Measurements from ENCODE around the gene TMOD4.

Gene TMOD4

DNA sequence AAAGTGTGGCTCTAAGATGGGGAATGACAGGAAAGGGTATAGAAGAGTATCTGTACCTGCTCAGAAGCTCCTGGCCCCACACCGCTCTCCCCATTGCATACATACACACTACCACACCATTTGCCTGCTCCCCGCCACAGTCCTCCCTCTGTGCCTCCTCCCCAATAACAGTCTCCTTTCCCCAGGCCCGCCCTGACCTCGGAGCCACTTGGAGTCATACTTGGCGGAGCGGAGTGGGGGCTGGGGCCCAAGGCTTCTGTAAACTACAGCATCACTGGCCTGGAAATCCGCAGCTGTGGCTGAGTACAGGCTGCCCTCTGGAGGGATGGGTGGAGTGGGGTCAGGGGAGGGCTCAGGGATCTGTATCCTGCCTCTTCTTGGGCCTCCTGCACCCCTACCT is 38.0 kb downstream of the TMOD4 start:
- DNase-seq, result no peak

DNA sequence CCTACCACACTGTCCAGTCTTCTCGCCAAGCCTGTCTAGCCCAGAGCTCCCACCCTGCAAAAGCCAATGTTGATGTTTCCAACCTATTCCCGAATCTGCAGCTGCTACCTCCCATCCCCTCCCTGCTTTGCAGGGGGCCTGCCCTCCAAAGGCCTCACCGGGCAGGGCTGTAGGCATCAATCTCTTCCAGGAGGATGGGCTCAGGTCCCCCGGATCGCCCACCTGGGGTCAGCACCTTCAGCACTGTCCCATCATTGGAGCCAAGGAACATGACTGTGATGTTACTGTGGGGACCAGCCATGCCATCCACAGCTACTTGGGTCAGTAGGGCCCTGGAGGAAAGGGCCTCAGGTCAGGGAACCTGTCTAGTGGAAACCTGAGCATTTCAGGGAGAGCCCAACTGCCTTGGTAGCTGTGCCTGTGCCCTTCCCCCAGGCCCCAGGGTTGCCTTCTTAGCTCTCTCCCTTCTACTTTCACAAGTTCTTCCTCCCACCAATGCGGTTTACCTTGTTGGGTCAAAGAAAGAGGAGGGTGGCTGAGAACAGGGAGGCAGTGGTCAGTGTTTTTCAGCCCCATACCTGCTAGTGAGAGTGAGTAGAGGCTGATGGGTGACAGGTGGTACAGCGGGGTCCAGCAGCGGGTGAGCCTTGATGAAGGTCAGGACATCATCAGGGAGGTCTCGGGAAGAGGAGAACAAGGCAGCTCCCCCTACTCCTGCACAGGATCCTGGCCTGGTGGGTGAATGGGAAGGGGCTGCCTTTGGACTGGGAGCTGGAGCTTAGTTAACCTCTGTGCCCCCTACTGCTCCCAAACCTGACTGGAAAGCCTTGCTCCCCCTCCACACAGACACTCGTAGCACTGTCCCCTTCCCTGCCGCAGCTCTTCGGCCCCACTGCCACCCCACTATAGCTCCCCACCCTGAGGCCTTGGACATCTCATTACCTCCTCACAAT is 40.1 kb downstream of the TMOD4 start:
- no peak for DNase-seq

DNA sequence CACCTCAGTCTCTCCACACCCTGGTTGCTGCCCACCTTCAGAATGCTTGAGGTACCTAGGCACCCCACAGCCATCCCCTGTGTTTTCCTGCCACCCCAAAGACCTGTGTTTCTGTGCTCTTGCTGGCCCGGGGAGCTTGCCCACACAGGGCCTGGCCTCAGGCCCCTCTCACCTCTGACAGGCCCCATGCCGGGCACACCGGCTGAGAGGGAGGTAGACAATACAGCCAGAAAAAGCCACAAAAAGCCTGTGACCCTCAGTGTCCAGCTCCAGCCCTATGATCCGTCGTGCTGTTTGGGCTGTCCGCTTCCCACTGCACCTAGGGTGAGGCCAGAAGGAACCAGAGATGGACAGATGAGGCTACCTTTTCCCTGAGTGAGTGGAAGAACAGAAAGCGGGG is 40.8 kb downstream of the TMOD4 start:
- DNase-seq, result no peak

DNA sequence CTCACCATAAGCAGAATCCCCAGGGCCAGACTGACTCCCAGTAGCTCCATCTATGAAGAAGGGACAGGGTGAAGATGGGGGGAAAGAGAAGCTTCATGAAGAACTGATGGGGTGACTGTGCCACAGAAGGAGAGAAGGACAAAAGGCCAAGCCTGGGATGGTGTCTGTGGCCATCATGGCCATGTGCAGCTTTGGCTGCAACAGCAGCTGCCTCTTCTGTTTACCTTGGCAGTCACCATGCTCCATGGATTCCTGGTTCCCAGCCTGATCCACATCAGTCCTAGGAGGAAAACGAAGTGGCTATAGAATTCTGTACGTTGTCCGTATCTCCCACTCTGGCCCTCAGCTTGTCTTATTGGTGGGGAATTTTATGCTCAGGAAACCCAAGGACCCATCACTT is 41.4 kb downstream of the TMOD4 start:
- no peak for DNase-seq

DNA sequence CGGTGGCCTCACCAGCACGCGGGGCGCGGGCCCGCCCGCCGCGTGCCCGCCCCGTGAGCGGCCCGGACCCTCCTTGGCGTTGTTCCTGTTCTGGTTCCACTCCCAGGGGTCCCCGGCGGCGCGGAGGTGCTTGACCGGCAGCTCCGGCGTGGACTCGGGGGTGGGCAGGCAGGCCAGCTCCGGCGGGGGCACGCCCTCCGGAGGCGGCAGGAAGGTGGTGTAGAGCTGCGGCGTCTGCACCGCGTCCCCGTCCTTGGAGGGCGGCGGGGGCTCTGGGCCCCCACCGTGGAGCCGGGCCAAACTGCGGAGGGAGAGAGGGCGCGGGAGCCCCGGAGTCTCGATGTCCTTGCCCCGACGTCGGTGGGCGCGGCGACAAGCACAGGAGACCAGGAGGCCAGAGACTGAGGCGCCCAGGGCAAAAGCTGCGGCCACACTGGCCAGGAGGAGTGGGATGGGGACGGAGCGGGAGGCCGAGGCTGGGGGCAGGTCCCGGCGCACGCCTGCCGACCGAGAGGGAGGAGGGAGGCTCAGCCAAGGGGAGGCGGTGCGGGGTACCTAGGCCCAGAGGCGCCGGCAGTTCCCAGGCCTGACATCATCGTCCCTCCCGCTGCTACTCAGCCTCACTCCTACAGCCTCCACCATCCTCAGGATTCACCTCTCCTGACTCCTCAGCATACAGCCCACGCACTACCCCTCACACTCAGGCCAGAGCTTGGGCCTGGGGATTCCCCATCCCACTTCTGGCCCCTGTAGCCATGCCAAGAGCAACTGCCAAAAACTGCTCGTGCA is 42.6 kb downstream of the TMOD4 start:
- no peak for DNase-seq

DNA sequence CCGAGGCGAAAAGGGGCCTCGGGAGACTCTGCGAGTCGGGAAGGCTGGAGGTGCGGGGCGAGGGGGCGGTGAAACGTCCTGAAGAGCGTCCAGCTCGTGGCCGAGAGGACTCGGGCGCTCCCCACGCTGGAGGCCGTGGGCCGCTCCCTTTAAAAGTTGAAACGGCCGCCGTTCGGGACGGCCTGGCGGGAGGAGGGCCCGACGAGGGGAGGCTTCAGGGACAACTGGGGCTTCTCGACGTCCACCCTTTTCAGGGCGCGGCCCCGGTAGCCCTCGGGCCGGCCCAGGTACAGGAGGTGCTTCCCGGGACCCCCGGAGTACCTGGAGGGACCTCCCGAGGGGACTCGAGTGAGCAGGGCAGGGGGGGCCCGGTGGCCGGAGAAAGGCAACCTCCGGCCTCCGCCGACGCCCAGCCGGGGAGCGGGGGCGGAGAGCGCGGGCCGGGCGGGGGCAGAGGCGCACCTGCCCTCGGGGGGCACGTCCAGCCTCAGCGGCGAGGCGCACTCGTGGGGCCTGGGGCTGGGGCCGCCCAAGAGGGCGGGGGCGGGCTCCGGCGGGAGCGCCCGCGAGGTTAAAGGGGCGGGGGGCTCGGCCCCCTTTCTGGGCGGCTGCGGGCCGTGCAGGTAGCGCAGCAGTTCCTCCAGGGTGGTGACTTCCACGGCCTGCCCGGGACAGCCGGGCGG is 43.3 kb downstream of the TMOD4 start:
- no peak for DNase-seq

- no peak for DNase-seq
Observed at GRCh38 chr1:151131701-151132334, 44.0 kb downstream of the TMOD4 start.

DNA sequence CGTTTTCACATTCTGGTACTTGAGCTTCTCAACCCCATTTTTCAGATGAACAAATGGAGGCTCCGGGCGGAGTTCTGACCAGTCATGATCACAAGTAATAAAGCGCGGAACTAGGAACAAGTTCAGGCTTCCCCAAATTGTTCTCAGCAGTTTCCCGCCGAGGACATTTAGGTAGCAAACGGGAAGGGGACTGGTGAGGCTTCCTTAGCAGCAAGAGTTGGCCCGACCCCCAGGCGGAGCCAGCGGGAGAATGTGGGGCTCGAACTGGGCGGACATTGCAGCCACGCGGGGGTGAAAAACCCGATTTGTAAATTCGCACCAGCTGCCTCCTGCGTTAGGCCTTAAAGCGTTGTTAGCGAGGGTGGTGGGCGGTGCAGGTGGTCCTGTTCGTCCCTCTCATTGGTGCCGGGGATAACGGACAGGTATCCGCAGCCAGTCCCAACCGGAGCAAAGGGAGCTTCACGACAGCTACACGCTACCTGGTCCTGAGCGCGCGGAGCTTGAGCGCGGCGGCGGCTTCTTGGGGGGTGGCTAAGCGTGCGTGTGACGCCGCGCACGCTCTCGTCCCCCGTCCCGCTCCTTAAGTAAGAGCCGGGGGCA is 44.7 kb downstream of the TMOD4 start:
- DNase-seq, result no peak

DNA sequence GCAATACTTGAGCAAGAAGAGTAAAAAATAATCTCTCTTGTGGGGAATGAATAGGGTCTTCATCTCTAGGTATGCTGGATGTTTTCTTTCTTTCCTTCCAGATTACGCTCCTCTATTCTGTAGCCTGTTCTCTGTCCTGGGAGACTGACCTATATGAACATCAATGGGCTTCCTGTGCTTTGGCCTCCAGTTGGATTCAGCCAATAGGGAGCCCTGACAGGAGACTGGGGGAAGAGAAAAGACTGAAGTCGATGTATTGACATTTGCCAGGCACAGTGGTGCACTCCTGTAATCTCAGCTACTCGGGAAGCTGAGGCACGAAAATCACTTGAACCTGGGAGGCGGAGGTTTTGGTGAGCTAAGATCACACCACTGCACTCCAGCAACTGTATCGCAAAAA is 47.0 kb downstream of the TMOD4 start:
- no peak for DNase-seq

DNA sequence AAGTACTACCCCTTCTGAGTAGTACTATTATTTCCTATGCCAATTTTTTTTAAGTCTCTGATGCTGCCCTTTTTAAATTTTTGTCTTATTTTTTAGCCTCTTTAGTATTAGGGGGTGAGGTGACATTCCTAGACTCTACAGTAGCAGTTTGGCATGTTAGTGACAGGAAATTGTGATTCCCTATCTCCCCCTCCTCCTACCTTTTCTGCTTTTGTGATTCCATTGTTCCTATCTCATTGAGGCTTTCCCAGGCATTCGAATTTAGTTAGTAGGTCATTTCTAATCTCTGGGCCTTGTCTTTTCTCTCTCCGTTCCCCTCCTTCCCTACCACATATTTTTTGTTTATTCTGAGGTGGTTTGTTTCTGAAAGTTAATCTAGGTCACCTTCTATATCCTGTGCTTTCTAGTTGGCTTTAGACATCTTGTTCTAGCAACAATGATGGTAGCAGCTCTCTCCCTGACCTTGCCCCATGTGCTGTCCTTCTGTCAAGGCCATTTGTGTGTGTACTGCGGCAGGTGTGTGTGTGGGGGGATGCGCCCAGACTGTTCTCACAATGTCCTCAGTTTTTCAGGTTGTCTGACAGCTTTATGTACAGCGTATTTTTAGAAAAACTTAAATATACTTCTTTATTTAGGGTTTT is 50.9 kb downstream of the TMOD4 start:
- no peak for DNase-seq
